HL-60/S4 (cell line): ENCODE results near the gene FASTK.

Source experiments
- in situ Hi-C: fragments of 300-500 bp; cut with MboI; formaldehyde crosslinking; loops from 2 replicates; pipeline ENCODE4 v1.14.3; 2022; ENCODE audit warnings: low sequenced_read_pairs

Gene FASTK

DNA sequence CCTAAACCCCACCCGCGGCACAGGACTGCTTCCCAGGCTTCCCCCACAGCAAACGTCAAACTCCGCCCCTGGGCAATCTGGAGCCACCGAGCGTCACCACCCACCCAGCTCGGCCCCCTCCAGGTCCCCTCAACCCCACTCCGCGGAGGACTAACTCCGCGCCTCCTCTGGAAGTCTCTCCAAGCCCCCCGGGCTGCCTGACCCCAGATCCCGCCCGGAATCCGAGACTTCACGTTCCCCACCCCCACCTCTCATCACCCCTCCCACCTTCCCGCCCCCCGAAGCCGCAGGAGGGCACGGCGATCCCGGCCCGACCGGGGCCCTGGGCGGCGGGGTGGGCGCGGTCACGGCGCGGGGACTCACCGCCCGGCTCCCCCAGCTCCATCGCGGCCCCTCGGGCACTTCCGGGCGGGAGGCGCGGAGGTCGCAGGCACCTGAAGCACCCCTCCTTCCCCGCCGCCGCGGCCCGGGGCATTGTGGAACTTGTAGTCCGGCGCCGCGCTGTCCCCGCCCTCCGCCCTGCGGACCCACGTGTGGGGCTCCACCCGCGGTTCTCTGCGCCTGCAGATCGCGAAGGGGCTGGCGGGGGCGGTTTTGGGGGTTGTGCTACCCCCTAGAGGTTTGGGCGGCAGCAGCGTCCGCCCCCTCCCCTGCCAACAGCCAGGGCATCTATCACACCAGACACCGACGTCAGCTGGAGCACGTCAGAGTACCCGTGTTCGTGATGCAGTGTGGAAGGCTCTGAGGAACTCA, 2.6 kb upstream of the FASTK start, which contains the start of gene TMUB1:
TMUB1 (minus strand) TSS at position 423 of the 753 bp plus-strand sequence. CDS start 930 bp downstream, outside the sequence.
- in situ Hi-C loops: no loop called here

DNA sequence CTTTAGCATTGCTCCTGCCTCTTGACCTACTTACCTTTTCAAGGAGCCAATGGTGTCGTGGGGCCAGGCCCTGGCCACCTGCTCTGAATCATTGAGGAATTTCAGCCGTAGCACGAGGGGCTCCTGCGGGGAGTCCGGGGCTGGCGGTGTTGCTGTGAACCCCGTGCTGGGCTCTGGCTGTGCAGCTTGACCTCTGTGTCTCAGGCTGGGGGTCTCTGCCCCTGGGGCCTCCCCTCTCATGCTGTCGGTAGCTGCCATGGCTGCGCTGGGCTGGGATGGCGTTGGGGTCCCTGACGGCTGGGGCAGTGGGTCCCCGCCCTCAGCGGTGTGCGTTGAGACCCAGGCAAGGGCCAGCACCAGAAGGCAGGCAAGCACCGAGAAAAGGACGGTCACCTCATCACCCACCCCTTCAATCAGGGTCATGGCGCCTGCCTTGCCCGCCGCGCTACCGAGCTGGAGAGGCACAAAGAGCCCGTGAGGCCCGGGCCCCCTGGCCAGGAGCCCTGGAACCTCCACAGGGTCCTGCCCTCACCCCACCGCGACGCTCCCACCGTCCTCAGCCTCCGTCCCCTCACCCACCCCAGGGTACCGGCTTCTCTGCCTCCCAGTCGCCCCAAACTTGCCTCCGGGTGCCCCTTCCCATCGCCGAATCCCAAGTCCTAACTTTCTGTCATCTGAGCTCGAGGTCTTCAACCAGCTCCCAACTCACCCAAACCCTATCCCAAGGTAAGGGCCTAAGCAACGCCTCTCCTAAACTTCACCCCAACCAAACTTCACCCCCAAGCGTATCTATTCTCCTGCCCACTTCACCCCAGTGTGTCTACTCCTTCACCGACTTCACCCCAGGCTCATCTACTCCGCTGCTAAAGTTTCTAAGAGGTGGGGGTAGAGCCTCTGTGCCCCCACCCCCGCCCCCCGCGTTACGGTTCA, 1.8 kb upstream of the FASTK start:
- in situ Hi-C loops: no loop called here

DNA sequence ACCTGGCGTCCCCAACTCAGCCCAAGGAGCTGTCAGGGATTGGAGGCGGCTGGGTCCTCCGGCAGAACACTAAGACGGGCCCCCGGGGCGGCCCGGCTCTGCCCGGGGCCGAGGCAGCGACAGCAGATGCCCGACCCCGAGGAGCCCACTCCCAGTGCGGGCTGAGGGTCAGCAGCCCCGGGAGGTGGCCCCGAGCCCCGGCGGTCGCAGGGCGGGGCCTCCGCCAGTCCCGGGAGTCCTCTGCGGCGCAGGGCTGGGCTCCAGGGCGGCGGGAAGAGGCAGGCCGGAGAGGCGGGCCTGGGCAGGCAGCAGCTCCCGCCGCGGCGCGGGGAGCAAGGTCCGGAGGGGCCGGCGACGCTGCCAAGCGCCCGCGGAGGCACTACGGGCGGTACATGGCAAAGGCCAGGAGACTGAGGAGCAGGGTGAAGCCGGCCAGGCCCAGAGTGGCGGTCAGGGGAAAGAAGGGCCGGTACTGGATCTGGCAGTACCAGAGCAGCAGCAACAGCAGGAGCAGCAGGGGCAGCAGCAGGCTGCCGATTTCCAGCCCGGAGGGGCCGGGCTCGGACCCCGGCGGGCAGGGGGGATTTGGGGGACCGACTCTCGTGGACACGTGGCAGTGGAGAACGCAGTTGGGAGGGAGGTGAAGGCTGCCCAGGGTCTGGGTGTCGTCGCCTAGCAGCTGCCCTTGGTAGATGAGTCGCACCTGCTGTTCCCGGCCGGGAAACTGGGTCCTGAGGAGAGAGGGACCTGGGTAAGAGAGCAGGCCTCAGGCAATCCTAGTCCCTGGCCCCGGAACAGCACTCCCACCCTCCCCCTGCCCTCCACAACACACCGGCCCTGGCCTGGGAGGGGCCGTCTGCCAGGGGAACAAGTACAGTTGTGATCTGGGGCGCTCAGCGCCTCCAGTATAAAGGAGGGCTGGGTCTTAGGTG, 827 bp upstream of the FASTK start:
- in situ Hi-C loops: no loop called here

DNA sequence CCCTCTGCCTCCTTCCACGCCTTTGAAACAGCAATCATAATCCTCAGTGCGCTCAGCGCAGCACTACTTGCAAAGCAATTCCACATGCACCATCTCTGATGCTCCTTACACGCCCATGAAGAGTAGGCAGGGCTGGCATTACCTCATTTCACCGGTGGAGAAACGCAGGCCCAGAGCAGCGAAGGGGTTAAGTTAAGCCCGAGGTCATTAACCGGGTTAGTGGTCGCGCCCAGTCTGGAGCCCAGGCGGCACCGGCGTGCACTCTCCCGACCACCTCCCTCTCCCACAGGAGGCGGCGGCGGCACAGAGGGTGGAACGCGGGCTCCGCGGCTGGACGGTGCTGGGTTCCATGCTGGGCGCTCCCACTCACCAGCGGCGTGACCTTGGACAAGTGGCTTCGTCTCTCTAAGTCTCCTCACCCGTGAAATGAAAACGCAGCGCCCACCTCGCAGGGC, 515 bp downstream of the FASTK start:
- in situ Hi-C loops: no loop called here

DNA sequence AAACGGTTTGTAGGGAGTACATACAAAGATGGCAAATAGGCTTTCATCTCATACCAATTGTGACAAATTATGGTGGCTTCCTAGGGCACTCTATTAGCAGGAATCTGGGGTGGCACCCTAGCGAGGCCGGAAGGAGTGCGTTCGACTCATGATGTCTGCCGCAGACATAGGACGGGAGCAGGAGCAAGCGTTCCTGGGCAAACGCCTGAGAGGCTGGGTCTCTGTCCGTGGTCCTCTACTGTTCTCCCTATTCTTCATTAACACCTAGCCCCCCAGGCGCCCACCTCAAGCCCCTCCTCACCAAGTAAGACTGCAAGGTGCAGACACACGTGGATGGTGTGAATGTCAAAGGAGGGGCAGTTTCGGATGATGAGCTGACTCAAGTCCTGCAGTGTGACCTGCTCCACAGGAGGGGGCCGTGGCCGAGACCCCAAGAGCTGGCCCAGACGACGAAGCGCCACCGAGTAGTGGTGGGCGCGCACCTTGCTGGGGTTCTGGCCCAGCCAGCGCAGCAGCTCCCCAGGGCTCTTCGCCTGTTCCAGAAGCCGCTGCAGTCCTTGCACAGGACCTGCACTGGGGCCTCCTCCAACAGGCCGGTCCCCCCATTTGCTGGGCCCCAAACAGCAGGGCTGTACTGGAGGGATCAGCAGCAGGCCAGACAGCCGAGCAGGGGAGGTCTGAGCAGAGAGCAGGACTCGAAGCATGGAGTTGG, 1.3 kb downstream of the FASTK start:
- in situ Hi-C loops: no loop called here

DNA sequence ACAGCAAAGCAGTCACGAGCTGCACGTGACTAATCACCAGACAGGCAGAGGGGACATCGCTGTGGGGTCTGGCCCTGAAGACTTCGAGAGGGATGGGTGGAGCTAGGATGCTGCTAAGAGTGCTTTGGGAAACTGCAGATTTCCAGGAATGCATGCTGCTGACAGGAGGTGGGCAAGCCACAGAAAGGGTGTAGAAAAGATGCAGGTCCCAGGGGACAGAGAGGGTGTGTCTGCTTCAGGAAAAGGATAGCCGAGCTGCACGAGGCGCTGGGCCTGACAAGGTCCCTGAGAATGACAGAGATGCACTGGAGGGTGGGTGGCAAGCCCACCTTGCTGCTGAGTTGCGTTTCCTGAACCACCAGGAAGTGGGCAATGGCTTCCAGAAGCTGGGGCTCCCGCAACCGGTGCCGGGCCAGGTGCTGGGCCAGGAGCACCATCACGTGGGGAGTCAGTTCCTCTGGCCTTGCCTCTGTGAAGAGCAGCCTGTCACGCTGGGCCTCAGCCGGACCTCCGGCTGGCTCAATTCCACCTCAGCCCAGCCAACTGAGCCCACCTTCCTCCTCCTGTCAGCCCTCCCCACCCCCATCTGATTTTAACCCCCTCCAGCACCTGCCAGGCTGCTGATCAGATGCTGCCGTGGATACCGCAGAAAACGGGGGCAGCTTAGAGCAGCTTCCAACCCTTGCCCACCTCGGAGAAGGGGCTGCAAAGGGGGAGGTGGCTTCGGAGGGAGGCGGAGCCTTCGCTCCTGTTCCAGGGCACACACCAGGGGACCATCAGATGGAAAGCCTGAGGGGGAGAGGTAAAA, 2.2 kb downstream of the FASTK start:
- in situ Hi-C loops: no loop called here

DNA sequence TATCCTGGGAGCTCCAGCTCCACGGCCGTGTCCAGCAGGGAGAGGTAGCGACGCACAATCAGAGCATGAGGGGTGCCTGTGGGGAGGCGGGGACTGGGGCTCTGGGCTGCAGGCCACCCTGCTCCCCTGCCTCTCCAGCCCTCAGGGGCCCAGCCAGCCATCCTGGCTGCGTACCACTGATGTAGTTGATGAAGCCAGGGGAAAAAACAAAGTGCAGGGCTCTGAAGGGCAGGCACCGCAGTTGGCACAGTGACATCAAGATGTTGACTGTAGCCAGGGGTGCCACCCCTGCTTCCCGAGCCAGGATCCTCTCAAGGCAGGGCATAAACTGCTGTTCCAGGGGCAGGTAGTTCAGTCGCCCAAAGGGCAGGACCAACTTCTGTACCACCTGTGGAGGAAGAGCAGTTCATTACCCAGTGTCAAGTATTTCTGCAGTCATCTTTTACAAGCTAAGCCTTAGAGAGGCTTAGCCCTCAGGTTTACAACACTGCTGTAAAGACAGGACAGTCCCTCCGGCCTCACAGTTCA, 2.8 kb downstream of the FASTK start:
- in situ Hi-C loops: no loop called here

DNA sequence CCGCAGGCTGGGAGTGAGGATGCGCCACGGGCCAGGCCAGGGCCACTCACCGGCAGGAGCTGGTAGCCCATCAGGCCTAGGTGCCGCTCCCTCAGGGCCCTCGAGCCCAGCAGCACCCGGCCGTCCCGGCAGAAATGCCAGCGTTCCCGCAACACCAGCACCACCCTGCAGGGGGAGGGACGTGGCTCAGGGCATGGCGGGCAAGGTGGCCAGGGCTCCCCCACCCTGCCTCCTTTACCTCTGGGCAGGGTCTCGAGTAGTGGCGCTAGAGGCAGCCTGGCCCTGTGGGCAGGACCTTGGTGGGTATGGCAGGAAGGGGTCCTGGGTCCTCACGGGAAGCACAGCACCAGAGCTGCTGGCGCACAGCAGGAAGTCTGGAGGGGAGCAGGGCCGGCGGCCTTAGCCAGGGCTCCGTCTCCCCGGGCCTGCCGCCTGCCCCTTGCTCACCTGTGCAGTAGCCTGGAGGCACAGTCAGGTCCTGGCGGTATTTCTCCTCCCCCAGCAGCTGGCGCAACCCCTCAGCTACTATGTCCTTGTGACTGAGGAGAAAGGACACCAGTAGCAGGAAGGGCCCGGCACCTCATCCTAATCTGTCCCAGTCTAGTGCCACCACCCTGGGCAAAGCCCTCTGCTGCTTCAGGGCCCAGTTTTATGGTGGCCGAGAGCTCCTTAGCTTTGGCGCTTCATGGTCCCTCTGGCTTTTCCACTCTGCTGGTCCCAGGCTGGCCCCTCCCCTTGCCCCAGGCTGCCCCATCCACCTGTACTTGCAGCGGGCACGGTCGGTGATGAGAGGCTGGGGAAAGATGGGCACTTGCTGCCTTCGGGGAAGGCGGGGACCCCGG, 3.5 kb downstream of the FASTK start:
- in situ Hi-C loops: no loop called here

DNA sequence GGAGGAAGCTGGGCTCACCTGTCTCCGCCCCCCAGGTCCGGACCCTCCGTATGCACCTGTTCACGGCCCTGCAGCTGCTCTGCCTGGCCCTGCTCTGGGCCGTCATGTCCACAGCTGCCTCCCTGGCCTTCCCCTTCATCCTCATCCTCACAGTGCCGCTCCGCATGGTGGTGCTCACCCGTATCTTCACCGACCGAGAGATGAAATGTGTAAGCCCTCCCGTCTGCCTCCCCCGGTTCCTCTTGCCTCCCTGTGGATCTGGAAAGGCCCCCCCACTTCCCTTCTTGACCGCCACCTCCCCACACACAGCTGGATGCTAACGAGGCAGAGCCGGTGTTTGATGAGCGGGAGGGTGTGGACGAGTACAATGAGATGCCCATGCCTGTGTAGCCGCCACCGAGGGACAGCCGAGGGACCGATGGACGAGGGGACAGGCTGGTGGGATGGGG, 4.6 kb downstream of the FASTK start:
- in situ Hi-C loops: no loop called here

DNA sequence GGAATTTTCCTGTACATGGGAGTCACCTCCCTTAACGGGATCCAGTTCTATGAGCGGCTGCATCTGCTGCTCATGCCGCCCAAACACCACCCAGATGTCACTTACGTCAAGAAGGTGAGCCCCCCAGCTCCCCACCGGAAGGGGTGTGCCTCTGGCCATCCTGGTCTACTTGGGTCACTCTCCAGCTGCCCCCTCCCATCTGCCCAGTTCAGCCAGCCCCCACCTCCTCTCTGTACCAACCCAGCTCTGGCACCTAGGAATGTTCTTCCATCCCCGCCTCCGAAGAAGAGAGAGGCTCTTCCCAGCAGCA, 5.0 kb downstream of the FASTK start:
- in situ Hi-C loops: no loop called here

DNA sequence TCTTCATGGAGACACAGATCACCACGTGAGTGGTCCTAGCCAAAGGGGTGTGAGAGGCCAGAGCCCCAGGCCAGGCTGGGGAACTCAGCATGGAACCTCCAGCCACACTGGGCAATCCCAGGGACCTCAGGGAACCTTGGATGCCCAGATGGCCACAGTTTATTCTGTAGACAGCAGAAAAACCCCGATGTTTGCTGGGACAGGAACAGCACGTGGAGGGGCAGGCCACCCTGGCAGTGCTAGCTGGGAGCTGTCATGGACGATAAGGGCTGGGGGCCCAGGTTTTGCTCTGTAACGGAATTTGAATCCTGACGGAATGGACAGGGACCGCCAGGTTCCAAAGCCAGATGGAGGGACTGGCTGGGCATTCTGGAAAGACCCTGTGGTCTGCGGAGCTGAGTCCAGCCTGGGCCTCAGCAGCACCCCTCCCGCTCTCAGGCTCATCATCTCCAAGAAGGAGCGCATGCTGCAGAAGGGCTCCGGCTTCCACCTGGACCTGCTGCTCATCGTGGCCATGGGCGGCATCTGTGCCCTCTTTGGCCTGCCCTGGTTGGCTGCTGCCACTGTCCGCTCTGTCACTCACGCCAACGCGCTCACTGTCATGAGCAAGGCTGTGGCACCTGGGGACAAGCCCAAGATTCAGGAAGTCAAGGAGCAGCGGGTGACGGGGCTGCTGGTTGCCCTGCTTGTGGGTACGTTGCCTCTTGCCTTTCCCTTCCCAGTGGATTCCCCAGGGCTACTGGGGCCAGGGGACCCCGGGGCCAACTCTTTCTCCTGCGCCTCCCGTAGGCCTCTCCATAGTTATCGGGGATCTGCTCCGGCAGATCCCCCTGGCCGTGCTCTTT, 5.6 kb downstream of the FASTK start:
- in situ Hi-C loops: no loop called here

DNA sequence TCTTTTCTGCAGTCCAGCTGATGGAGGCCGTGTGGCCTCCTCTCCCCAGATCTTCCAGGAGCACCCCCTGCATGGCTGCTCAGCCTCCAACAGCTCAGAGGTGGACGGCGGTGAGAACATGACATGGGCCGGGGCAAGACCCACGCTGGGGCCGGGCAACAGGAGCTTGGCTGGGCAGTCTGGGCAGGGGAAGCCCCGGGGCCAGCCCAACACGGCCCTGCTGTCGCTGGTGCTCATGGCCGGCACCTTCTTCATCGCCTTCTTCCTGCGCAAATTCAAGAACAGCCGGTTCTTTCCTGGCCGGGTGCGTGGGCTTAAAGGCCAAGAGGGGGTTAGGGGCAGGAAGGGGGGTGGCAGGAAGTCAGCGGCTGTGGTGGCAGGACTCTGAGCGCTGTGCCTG, 6.6 kb downstream of the FASTK start:
- in situ Hi-C loops: no loop called here

DNA sequence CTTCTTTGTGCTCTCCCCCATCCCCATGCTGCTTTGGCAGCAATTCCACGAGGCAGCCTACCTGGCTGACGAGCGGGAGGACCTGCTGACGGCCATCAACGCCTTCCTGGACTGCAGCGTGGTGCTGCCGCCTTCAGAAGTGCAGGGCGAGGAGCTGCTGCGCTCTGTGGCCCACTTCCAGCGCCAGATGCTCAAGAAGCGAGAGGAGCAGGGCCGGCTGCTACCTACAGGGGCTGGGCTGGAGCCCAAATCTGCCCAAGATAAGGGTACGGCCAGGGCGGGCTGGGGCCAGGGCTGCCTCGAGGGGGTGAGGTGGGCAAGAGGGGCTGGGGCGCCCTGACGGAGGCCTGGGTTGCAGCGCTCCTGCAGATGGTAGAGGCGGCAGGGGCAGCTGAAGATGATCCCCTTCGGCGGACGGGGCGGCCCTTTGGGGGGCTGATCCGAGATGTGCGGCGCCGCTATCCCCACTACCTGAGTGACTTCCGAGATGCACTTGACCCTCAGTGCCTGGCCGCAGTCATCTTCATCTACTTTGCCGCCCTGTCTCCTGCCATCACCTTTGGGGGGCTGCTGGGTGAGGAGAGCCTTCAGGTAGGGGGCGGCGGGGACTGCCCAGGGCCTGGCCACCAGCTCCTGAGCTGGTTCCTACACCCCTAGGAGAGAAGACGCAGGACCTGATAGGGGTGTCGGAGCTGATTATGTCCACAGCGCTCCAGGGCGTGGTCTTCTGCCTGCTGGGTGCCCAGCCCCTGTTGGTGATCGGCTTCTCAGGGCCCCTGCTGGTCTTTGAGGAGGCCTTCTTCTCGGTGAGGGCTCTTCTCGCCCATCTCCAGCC, 9.4 kb downstream of the FASTK start:
- in situ Hi-C loops: no loop called here

DNA sequence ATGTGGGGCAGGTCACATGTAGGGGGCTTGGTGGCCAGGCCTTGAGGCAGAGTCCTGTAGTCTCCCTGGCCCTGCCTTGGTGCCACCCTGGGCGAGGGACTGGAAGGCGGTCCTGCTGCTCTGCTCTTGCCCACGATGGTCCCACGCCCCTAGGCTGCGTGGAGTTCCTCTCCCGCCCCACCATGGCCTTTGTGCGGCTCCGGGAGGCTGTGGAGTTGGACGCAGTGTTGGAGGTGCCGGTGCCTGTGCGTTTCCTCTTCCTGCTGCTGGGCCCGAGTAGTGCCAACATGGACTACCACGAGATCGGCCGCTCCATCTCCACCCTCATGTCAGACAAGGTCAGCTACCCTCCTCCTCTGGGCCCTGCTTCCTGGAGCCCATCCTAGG, 10.0 kb downstream of the FASTK start:
- in situ Hi-C loops: no loop called here

DNA sequence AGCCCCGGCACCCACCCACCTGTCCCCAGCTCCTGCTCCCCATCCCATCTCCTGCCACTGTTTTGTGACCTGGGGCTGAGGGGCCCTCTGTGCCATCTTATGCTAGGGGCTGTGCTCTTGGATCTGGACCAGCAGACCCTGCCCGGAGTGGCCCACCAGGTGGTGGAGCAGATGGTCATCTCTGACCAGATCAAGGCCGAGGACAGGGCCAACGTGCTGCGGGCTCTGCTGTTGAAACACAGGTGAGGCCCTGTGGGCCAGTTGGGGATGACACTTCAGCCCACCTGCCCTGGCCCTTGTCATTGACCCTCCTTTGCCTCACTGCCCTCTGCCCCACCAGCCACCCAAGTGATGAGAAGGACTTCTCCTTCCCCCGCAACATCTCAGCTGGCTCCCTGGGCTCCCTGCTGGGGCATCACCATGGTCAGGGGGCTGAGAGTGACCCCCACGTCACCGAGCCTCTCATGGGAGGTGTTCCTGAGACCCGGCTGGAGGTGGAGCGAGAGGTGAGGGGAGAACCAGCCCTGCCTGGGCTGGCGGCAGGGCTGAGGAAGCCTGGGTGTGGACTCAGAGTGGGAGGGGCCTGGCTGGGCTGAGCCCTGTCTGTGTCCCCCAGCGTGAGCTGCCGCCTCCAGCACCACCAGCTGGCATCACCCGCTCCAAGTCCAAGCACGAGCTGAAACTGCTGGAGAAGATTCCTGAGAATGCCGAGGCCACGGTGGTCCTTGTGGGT, 10.6 kb downstream of the FASTK start:
- in situ Hi-C loops: no loop called here
